HS-27A (cell line): ENCODE measurements around the gene PSPC1.
"Not testable (repeated sequence)": the region's sequence is repeated elsewhere in the genome, so short reads cannot be mapped to it uniquely, and the experiment has no call there.

Experiments used
- DNase-seq: peaks from one replicate; pipeline ENCODE4 v3.0.0-alpha.2; 2012; ENCODE audit warnings: low read depth, missing footprints

Gene PSPC1

DNA sequence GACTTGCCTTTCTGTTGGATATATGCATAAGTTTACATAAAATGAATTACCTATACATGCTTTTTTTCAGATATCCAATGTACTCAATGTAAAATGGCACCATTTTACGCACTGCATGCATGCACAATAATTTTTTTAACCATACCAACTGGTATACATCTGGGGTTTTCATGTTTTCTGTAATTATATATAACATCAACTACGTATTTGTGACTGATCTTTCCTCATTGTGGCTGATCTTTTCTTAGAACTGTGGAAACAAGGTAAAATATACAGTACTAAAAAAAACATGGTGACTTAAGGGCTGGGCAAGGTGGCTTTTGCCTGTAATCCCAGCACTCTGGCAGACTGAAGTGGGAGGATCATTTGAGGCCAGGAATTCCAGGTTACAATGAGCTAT, 18.5 kb downstream of the PSPC1 start:
- no peak for DNase-seq

GRCh38 chr13:19763618-19764017, 19.1 kb downstream of the PSPC1 start:
- no peak for DNase-seq

DNA sequence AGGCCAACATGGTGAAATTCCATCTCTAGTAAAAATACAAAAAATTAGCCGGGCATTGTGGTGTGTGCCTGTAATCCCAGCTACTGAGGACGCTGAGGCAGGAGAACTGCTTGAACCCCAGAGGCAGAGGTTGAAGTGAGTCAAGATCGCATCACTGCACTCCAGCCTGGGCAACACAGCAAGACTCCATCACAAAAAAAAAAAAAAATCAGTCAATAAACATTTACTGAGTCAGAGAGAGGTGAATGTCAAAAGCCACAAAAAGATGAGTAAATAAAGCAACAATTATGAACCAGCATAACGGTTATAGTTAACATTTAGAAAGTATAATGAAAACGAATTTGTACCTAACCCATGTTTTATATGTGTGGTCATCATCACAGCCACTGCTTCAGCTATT, 23.1 kb downstream of the PSPC1 start:
- no peak for DNase-seq

DNA sequence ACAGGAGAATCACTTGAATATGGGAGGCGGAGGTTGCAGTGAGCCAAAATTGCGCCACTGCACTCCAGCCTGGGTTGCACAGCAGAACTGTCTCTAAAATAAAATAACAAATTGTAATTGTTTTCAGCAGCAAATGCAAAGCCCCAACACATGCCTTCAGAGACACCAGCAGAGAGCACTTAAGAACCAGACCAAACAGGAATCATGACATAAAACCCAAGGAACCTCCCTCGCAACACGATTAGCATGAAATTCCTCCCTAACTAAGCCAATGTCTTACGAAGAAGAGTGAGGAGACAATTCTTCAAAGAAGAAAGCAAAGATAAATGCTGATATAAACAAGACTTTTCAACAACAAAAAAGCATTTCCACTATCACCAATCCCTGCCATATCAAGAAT, 40.1 kb downstream of the PSPC1 start:
- DNase-seq, result no peak

DNA sequence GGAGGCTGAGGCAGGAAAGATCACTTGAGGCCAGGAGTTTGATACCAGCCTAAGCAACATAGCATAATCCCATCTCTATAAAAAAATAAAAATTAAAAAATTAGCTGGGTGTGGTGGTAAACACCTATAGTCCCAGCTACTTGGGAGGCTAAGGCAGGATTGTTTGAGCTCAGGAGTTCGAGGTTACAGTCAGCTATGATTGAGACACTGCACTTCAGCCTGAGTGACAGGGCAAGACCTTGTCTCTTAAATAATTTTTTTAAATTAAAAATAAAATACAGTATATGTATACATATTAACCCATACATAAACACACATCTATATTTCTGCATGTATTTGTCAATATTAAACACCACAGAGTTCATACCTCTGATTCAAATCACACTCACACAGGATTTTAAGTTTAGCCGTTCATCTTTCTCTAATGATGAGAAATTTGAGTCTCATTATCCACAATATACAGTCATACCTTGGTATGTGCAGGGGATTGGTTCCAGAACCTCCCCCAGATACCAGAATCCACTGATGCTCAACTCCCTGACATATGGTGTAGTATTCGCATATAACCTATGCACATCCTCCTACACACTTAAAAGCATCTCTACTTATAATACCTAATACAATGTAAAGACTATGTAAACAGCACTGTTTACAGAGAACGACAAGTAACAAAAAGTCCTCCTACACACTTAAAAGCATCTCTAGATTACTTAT, 44.7 kb downstream of the PSPC1 start:
- no peak for DNase-seq

GRCh38 chr13:19726611-19727010, 56.1 kb downstream of the PSPC1 start:
- no peak for DNase-seq

DNA sequence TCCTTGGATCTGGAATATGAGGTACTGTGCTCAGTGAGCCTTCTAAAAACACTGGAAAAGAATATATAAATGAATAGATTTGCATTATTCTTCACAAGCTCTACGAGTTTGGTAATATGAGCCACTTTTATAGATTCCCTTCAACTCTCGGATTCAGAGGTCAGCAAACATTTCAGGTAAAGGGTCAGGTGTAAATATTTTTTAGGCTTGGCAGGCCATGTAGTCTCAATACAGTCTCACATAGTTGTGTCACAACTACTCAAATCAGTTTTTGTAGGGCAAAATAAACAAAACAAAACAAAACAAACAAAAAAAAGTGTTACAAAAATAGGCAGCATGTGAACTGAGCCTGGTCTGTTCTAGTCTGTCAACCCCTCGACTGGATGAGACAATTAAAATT, 57.4 kb downstream of the PSPC1 start:
- no peak for DNase-seq

DNA sequence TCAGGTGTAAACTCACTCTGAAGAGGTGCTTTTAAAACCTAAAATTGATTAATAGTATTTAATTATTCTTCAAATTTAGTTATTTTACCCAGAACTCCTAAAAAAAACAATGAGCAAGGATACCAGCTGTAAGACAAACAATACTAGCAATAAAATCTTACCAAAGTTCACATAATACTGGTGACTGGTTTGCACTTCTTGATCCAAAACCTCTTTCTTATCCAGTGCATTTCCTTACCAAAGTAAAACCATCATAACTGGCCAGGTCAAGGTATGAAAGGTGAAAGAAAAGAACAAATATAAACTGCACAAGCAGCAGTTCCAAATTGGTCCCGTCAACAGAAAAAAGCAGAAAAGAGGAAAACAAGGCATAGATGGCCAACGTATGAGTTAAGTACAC, 62.7 kb downstream of the PSPC1 start:
- DNase-seq, result no peak

- no peak for DNase-seq
Measured at GRCh38 chr13:19713186-19713965, 69.4 kb downstream of the PSPC1 start.

DNA sequence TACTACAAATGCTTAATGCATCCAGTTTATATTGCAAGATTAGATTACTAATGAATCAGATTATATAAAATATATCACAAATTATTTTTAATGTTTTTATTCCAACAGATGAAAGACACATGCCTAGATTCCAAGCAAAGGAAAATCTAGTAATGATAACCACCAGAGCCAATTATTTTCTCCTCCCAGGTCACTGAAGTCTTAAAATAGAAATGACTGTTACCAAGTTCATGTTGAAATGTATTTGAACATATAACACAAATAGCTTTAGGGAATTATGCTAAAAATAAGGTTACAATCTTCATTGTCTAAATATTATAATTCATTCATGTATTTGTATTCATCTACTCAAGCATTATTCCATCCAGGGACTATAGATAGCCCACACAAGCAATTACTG, 73.0 kb downstream of the PSPC1 start:
- not testable (repeated sequence) for DNase-seq

GRCh38 chr13:19709039-19709438, 73.7 kb downstream of the PSPC1 start:
- DNase-seq, result not testable (repeated sequence)

DNA sequence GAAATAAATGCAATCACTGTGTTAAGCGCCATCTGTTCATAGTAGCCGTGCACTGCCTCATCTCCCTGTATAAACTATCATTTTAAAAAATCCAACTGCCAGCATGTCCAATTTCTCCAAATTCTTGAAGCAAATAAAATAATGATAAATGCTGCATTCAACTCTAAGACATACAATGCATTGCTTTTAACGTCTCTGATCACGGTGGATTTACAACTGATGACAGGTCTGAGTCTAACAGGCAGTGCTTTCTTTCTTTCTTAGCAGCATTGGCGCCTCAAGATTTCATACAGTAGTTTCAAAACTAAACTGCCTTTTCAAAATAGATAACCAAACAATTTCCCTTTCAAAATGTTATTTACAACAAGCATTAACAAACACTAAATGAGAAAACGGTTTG, 78.5 kb downstream of the PSPC1 start:
- not testable (repeated sequence) for DNase-seq

- not testable (repeated sequence) for DNase-seq
Measured at GRCh38 chr13:19701619-19702018, 81.1 kb downstream of the PSPC1 start.

GRCh38 chr13:19700963-19701362, 81.8 kb downstream of the PSPC1 start:
- DNase-seq, result not testable (repeated sequence)

GRCh38 chr13:19695829-19696228, 86.9 kb downstream of the PSPC1 start:
- no peak for DNase-seq

- DNase-seq, result no peak
Measured at GRCh38 chr13:19695428-19695827, 87.3 kb downstream of the PSPC1 start.

DNA sequence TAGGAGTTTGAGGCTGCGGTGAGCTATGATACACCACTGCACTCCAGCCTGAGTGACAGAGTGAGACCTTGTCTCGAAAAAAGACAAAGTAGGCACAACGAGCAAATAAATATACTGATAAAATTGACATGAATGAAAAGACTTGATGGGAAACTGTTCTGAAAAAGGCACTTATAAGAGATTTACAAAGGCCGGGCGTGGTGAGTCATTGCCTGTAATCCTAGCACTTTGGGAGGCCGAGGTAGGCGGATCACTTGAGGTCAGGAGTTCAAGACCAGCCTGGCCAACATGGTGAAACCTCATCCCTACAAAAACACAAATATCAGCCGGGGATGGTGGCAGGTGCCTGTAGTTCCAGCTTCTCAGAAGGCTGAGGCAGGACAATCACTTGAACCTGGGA, 91.3 kb downstream of the PSPC1 start:
- DNase-seq, result peak; percentile 3

- DNase-seq, result no peak
Measured at GRCh38 chr13:19685437-19685836, 97.3 kb downstream of the PSPC1 start.

DNA sequence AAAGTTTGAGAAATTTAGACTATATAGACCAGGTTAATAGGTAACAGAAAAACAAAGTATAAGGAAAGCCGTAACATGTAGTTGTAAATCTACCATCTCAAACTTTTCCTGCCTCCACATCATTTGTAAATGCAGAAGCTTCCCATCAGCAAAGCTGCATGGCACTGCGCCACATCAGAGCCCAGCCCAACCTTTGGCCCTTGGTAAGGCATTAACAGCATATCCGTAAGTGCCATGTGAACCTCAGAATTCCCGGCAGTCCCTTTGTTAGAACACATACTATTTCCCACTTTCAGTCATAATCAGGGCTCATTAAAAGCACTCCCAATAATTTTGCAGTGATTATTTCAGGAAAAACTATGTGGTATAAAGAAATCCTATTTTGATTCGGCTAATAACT, 97.7 kb downstream of the PSPC1 start:
- no peak for DNase-seq

GRCh38 chr13:19681517-19681916, 101.2 kb downstream of the PSPC1 start:
- no peak for DNase-seq

DNA sequence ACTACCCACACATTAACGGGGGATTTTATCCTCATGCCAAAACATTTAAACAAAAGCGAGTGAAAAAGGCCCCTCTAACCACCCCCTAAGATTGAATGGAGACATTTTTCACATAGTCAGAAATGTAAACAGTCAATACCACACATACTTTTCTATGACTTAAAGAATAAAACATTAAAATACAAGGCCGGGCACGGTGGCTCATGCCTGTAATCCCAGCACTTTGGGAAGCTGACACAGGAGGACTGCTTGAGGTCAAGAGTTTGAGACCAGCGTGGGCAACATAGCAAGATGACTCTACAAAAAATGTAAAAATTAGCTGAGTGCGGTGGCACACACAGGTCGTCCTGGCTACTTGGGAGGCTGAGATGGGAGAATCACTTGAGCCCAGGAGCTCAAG, 102.0 kb downstream of the PSPC1 start:
- DNase-seq, result no peak

- DNase-seq, result no peak
Measured at GRCh38 chr13:19676168-19676567, 106.6 kb downstream of the PSPC1 start.

DNA sequence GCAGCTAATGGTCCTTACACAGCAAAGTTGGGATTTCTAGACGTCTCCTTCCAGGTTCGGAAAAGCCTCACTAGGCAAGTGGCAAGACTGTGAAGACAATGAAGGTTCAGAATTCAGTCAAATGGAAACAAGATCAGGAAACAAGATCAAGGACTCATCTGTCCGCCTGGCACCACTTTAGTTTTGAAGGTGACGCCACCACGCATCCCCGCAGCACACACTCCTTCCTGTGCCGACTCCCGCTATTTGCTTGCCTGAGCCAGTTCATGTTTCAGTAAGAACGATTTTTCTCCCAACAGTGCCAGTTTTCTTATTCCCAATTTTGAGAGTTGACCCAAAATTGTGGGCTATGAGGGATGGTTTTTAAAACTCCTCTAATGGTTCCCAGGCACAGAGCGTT, 107.8 kb downstream of the PSPC1 start:
- DNase-seq, result no peak
